Activated naive CD4-positive, alpha-beta T cell treated with anti-CD3 and anti-CD28 coated beads, Interleukin-2, amount 10 ng/mL, durations not matched to agents 7 days and 5 days (primary cell): ENCODE data around the gene FRMD1.

Source experiments
- CTCF ChIA-PET: fragments of 350-600 bp; sonication (Branson Sonifier 250); formaldehyde crosslinking; loops from one replicate; lab custom pipeline; 2021; ENCODE audit warnings: antibody characterized with exemption; lab: Charles Lee
- DNase-seq: peaks from one replicate; pipeline ENCODE4 v3.0.0-alpha.2; 2020
- H3K27ac Mint-ChIP-seq: one replicate; pipeline ENCODE4 v1.8.0; 2021; ENCODE audit warnings: mild to moderate bottlenecking, moderate library complexity, mixed read lengths
- H3K27me3 Mint-ChIP-seq: one replicate; pipeline ENCODE4 v1.8.0; 2021; ENCODE audit warnings: mild to moderate bottlenecking, mixed read lengths
- H3K36me3 Mint-ChIP-seq: one replicate; pipeline ENCODE4 v1.8.0; 2021; ENCODE audit warnings: mixed read lengths
- H3K4me1 Mint-ChIP-seq: one replicate; pipeline ENCODE4 v1.8.0; 2021; ENCODE audit warnings: mixed read lengths
- H3K4me3 Mint-ChIP-seq: one replicate; pipeline ENCODE4 v1.8.0; 2021; ENCODE audit warnings: mild to moderate bottlenecking, moderate library complexity, mixed read lengths
- H3K9me3 Mint-ChIP-seq: one replicate; pipeline ENCODE4 v1.8.0; 2021; ENCODE audit warnings: mixed read lengths

Gene FRMD1

DNA sequence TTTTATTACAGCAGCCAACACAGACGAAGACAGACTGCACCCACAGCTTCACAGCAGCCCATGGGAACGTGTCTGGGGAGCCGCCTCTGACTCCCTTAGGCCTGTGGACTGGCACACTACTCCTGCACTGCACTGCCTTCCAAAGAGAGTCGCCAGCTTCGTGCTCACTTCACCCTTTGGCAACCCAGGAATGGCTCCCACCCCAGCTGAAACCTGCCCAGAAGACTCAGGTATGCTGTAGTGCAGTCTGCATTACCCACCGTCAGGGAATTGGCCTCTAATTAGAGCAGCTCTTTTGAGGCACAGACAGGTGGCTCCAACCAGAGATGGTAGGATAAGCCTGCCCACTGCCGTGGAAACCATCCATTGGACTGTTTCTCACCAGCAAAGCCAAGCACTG lies 39.9 kb upstream of the FRMD1 start:
- H3K27ac Mint-ChIP-seq = no peak overlapping the region
- H3K4me3 Mint-ChIP-seq = no peak overlapping the region
- CTCF ChIA-PET = no interaction called here
- no peaks in the 10 kb centered on the region for H3K36me3 Mint-ChIP-seq
- no peaks in the 10 kb centered on the region for H3K4me1 Mint-ChIP-seq
- no peaks in the 10 kb centered on the region for H3K27me3 Mint-ChIP-seq
- no peak for DNase-seq
- peaks cover 4% of the 10 kb centered on the region for H3K9me3 Mint-ChIP-seq

DNA sequence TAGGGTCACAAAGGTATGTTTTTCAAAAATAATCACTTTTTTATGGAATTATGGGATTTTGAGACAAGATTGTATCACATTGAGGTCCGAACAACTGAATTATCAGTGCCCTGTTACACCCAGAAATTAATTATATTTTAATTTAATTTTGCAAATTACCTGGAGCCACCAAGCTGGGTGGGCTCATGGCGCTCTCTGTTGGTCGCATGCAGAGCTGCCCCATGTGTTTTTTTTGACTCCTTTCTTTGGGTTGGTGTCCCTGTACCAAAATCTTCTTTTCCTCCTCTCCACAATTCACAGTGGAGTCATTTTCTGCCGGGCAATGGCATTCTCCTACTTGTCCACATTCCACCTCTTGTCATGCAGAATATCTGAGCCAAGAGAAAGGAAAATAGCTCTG lies 38.9 kb upstream of the FRMD1 start:
- Mint-ChIP-seq H3K36me3 (no peaks in the 10 kb centered on the region), H3K4me1 (no peaks in the 10 kb centered on the region), H3K4me3 (no peak overlapping the region), H3K9me3 (peaks cover 3% of the 10 kb centered on the region), H3K27me3 (no peaks in the 10 kb centered on the region), H3K27ac (no peak overlapping the region)
- no peak for DNase-seq
- CTCF ChIA-PET = no interaction called here

DNA sequence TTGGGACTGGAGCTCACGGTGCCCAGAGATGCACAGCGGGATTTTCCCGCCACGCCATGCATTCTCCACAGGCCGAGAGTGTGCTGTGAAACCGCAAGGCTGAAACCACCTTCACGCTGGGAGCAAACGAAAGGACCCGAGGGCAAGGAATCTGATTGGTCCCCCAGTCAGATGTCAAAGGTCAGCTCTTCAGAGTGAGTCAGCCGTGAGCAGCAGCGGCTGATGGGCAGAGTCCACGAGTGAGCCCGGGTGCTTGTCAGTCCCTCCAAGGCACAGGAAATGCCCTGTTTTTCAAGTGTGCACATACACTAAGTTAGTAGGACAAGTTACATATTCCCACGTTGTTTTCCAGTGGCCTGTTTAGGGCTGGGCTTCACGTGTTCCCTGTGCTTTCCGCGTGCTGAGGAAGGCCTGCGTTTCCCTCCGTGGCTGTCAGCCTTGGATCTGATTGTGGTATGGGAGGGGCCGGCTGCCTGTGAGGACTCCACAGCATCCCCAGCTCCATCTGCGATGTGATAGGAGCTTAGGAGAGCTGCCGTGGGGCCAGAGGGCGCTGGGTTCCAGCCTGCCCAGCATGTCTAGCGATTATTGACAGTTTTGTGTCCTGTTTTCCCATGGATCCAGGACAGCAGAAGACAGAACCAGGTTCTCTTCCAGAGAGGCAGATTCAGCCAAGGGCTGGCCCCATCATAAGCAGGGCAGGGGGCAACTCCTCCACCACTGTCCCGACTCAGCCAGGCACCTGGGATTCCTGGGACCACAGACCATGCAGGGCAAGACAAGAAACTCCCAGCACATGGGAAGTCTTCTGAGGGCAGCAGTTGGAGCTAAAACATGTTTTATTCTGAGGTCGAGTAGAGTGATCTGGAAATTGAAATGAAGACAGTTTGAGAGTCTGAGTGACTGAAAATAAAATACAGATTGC lies 38.2 kb upstream of the FRMD1 start:
- Mint-ChIP-seq H3K4me3 (no peak overlapping the region), H3K4me1 (no peaks in the 10 kb centered on the region), H3K36me3 (no peaks in the 10 kb centered on the region), H3K27me3 (no peaks in the 10 kb centered on the region), H3K27ac (no peak overlapping the region), H3K9me3 (no peaks in the 10 kb centered on the region)
- CTCF ChIA-PET = no interaction called here
- DNase-seq = no peak

DNA sequence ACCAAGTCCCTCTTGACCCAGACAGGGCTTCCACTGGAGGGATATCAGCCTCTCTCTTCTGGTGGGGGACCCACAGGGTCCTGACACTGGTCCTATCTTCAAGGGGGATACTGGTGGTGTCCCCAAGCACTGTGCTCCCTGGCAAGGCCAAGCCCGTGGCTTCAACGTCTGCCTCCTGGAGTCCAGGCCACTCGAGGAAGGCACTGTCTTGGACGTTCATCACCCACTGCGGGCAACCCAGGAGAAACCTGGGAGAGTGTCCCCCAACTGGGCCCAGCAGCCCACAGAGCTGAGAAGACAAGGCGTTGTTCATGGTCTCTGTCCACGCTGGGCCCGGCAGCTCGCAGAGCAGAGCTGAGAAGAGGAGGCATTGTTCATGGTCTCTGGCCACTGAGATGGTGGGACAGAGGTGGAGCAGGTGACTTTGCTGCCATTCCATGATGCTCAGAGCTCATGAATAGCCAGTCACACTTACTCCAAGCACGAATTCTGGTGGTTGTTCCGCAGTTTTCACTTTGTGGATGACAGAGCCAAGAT lies 37.5 kb upstream of the FRMD1 start:
- H3K4me1 Mint-ChIP-seq = no peaks in the 10 kb centered on the region

DNA sequence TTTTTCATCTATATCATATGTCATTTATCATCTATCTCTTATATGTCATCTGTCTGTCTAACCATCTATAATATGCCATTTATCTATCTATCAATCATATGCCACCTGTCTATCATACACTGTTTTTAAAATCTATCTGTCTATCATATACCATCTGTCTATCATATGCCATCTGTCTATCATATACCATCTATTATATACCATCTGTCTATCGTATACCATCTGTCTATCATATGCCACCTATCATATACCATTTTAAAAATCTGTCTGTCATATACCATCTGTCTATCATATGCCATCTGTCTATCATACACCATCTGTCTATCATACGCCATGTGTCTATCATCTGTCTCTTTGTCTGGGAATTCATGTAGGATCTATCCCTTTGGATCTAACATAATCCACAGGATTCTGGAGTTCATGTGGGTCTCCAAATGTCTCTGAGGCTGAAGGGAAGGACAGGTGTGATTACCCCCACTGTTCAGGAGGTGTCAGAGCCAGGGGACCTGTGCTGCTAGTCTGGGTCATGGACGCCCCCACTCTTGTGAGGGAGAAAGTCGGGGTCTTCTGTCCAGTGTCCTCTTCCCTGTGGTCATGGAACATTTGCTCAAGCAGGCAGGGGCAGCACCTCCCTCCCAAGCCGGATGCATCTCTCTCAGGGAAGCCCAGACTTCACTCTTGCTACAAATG lies 36.9 kb upstream of the FRMD1 start:
- no peak overlapping the region for H3K27ac Mint-ChIP-seq
- CTCF ChIA-PET = no interaction called here
- H3K36me3 Mint-ChIP-seq = no peaks in the 10 kb centered on the region
- DNase-seq = no peak
- no peaks in the 10 kb centered on the region for H3K9me3 Mint-ChIP-seq
- no peaks in the 10 kb centered on the region for H3K4me1 Mint-ChIP-seq
- H3K27me3 Mint-ChIP-seq = peaks cover 4% of the 10 kb centered on the region
- no peak overlapping the region for H3K4me3 Mint-ChIP-seq

More for the DNA sequence above, 37.5 kb upstream of the FRMD1 start:
- CTCF ChIA-PET = no interaction called here
- Mint-ChIP-seq H3K27ac (no peak overlapping the region), H3K9me3 (no peaks in the 10 kb centered on the region), H3K4me3 (no peak overlapping the region), H3K27me3 (peaks cover 4% of the 10 kb centered on the region), H3K36me3 (no peaks in the 10 kb centered on the region)
- DNase-seq = no peak

DNA sequence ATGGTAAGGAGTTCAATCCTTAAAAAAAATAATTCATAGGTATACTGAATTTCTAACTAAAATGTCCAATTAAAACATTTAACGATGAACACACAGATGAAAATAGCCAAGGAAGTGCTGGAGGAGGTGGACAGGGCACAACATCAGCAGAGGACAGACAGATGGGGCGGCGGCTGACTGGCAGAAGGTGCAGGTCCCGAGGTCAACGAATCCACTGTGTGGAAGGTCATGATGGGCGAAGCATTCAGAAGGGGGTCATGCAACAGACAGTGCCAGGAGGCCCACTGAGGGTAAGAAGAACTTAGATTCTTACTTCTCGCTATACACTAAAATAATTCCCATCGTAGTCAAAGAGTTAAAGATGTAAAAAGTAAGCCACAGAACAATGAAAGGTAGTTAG lies 34.2 kb upstream of the FRMD1 start:
- CTCF ChIA-PET = no interaction called here
- Mint-ChIP-seq H3K27ac (no peak overlapping the region), H3K27me3 (peaks cover 4% of the 10 kb centered on the region), H3K9me3 (no peaks in the 10 kb centered on the region), H3K4me1 (no peaks in the 10 kb centered on the region), H3K36me3 (no peaks in the 10 kb centered on the region), H3K4me3 (no peak overlapping the region)
- no peak for DNase-seq

DNA sequence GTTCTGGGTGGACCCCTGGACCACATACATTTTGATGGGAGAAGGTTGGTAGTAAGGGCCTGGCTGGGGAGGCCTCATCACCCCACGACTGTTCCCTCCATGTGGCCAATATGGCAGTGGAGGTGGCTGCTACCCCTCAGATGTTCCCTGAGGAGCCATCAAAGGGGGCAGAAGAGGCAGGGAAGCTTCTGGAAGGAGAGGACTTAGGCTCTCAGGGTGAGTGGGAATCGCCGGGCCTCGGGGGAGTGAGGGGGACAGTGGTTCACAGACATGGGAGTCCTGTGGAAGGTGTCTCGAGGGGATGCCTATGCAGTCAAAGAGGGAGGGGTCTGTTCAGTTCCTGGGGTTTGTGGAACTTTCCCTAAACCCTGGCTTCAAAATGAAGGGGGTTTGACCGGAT lies 32.9 kb upstream of the FRMD1 start:
- CTCF ChIA-PET = no interaction called here
- H3K4me3 Mint-ChIP-seq = no peak overlapping the region
- no peak for DNase-seq
- H3K36me3 Mint-ChIP-seq = no peaks in the 10 kb centered on the region
- H3K9me3 Mint-ChIP-seq = no peaks in the 10 kb centered on the region
- H3K27me3 Mint-ChIP-seq = peaks cover 4% of the 10 kb centered on the region
- no peak overlapping the region for H3K27ac Mint-ChIP-seq
- H3K4me1 Mint-ChIP-seq = no peaks in the 10 kb centered on the region

DNA sequence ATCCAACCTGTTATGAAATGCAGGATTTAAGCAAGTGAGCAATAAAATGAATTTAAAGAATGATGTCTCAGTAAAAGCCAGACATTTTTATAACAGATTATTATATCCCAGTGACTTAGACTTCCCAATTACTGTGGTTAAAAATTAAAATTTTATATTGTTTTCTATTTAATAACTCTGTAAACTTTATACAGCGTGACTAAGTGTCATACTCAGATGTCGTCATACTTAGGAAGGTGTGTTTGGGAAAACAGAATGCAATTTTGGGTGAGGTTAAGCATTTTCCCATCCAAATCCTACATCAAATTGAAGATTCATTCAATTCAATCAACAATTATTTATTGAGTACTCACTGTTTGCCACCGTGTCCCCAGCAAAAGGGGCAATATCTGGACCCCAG lies 31.4 kb upstream of the FRMD1 start:
- Mint-ChIP-seq H3K27ac (no peak overlapping the region), H3K4me1 (no peaks in the 10 kb centered on the region), H3K9me3 (no peaks in the 10 kb centered on the region), H3K4me3 (no peak overlapping the region), H3K36me3 (no peaks in the 10 kb centered on the region), H3K27me3 (peaks cover 9% of the 10 kb centered on the region)
- DNase-seq = no peak
- CTCF ChIA-PET = no interaction called here

DNA sequence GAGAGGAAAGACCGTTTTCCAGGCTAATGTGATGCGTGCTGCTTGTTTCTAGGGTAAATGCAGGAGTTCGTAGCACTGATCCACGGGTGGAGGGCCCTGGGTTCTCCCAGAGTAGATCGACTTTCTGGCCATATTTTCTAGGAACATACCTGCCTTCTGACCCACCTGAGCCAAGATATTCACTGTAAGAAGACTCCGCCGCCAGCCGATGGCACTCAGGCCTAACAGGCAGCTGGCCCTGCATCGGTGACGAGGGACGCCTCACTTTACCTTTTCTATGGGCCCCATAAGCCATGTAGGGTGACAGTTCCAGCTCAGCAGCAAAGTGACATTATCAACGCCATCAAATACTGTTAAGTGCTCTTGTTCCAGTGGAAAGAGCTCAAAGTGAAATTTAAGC lies 30.2 kb upstream of the FRMD1 start:
- Mint-ChIP-seq H3K36me3 (no peaks in the 10 kb centered on the region), H3K4me3 (no peak overlapping the region), H3K4me1 (no peaks in the 10 kb centered on the region), H3K27ac (no peak overlapping the region), H3K27me3 (peaks cover 17% of the 10 kb centered on the region), H3K9me3 (no peaks in the 10 kb centered on the region)
- CTCF ChIA-PET = no interaction called here
- no peak for DNase-seq

DNA sequence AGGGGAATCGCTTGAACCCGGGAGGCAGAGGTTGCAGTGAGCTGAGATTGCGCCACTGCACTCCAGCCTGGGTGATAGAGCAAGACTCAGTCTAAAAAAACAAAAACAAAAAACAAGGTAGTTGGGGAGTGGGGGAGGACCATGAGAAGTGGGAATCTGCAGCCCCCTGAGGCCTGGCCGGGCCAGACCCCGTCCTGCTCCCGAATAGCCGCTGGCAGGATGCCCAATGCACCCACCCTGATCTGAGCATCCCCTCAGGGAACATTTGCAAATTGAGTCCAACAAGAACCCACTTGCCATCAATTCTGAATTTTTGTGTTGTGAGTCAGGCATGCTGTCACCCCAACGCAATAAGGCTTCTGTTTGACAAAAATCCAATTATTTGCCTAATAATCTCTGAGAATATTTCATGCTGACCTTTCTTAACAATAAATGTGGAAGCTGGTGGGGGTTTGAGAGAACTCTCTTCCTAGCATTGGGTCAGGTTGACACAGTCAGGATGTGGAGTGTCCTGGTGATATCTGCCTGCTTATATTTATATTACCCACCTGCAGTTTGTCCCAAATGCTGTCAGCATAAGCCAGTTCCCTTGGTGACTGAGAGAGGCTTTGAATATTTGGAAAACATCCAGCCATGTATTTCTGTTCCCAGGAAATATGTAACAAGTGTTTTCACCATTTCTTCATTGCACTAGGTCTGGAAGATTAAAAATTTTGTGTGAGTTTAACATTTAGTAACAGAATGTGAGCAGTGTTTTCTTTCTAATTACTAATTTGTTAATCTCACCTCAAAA lies 28.4 kb upstream of the FRMD1 start:
- Mint-ChIP-seq H3K27me3 (peaks cover 33% of the 10 kb centered on the region), H3K27ac (no peak overlapping the region), H3K36me3 (no peaks in the 10 kb centered on the region), H3K4me3 (no peak overlapping the region), H3K9me3 (no peaks in the 10 kb centered on the region), H3K4me1 (no peaks in the 10 kb centered on the region)
- DNase-seq = no peak
- CTCF ChIA-PET = no interaction called here

DNA sequence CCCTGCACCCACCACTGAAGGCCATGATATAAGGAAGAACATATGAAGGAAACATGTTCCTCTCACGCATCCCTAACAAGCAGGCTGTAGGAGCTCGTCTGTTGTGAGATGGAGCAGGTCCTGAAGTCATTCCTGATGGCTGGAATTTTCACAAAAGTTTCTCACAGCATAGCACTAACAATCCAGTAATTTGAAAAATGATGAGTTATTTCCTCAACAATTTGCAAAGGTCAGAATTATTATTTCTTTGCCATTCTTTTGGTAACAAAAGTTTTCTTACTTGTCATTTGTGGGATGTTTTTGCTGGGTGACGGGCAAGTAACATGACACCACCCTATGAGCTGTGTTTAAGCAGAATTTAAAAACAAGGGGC lies 27.6 kb upstream of the FRMD1 start:
- H3K36me3 Mint-ChIP-seq = no peaks in the 10 kb centered on the region
- no peaks in the 10 kb centered on the region for H3K9me3 Mint-ChIP-seq
- no peak overlapping the region for H3K27ac Mint-ChIP-seq
- no peaks in the 10 kb centered on the region for H3K4me1 Mint-ChIP-seq
- H3K27me3 Mint-ChIP-seq = peaks cover 37% of the 10 kb centered on the region
- DNase-seq = no peak
- CTCF ChIA-PET = no interaction called here
- H3K4me3 Mint-ChIP-seq = no peak overlapping the region

DNA sequence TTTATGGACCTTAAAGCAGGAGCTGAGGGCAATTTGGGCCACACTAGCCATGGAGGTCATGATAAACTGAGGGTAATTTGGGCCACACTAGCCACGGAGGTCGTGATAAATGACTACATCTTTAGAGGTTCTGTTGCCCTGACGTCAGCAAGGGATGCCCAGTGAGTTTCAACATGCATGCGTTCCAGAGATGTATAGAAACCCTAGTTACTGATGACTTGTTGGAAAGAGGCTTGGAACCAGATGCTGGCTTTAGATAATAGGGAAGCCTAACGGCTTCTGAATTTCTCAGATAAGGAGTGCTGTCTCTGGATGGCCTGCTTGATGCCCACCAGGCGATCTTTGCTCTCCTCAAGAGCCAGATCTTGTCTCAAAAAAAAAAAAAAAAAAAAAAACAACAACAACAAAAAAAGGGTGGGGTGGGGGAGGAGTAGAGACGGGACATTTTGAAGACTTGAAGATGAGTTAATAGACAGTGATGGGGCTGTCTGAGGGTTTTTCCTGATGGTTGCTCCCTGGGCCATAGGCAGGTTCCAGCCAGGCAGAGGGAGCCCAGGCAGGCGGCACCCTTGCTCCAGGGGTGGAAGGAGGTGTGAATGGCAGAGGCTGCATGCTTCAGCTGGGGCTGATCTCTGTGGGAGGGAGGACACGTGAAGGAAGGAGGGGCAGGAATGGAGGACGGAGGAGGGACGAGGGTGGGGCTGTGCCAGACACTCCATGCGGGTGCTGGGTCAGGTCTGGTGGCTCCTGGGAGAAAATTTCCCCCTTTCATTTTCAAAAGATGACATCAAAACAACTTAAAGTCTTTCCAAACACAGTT lies 27.0 kb upstream of the FRMD1 start:
- CTCF ChIA-PET = no interaction called here
- no peaks in the 10 kb centered on the region for H3K36me3 Mint-ChIP-seq
- no peak overlapping the region for H3K4me3 Mint-ChIP-seq

DNA sequence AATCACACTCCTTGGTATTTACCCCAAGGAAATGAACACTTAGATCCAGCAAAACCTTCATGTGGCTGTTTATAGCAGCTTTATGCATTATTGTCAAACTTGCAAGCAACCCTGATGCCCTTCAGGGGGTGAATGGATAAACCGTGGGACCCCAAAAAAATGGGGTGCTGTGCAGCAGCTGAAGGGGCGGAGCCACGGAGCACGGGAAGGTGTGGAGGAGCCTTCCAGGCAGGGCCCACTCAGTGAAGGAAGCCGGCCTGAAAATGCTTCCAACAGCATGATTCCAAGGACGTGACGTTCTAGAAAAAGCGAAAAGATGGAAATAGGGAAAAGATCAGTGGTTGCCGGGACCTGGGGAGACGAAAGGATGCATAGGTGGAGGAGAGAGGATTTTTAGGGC lies 25.6 kb upstream of the FRMD1 start:
- no peaks in the 10 kb centered on the region for H3K4me1 Mint-ChIP-seq
- no peaks in the 10 kb centered on the region for H3K36me3 Mint-ChIP-seq
- H3K4me3 Mint-ChIP-seq = no peak overlapping the region
- H3K9me3 Mint-ChIP-seq = no peaks in the 10 kb centered on the region
- no peak for DNase-seq
- CTCF ChIA-PET = no interaction called here
- H3K27ac Mint-ChIP-seq = no peak overlapping the region
- H3K27me3 Mint-ChIP-seq = peaks cover 55% of the 10 kb centered on the region

More for the DNA sequence above, 27.0 kb upstream of the FRMD1 start:
- no peak for DNase-seq
- Mint-ChIP-seq H3K27ac (no peak overlapping the region), H3K4me1 (no peaks in the 10 kb centered on the region), H3K9me3 (no peaks in the 10 kb centered on the region), H3K27me3 (peaks cover 41% of the 10 kb centered on the region)
